Trophoblast cell (in vitro differentiated cells and primary cell): ENCODE data around the gene FHIT.

Experiments used
- DNase-seq, 2 donors: peaks; one replicate each; pipeline ENCODE4 v3.0.0-alpha.2; 2016
- H2AFZ ChIP-seq: 2 replicates; pipeline ENCODE4 v1.6.1; 2013; ENCODE audit warnings: low read length, moderate library complexity, mild to moderate bottlenecking; ENCODE audit not compliant: insufficient read depth, poor library complexity
- H2AK5ac ChIP-seq: 2 replicates; pipeline ENCODE4 v1.6.1; 2013; ENCODE audit warnings: mild to moderate bottlenecking, low read length
- H2BK120ac ChIP-seq: 2 replicates; pipeline ENCODE4 v1.6.1; 2013; ENCODE audit warnings: low read length, mild to moderate bottlenecking, moderate library complexity; ENCODE audit not compliant: insufficient read depth, poor library complexity
- H2BK12ac ChIP-seq: 2 replicates; pipeline ENCODE4 v1.6.1; 2013; ENCODE audit warnings: mild to moderate bottlenecking, low read length, moderate library complexity
- H2BK5ac ChIP-seq: 2 replicates; pipeline ENCODE4 v1.6.1; 2013; ENCODE audit warnings: low read length, low read depth, moderate library complexity, mild to moderate bottlenecking; ENCODE audit not compliant: poor library complexity
- H3K14ac ChIP-seq: 2 replicates; pipeline ENCODE4 v1.6.1; 2013; ENCODE audit warnings: mild to moderate bottlenecking, low read length
- H3K18ac ChIP-seq: 2 replicates; pipeline ENCODE4 v1.6.1; 2013; ENCODE audit warnings: mild to moderate bottlenecking, low read length
- H3K23ac ChIP-seq: 2 replicates; pipeline ENCODE4 v1.6.1; 2013; ENCODE audit warnings: low read length
- H3K27ac ChIP-seq: 2 replicates; pipeline ENCODE4 v1.5.1; 2013; ENCODE audit warnings: low read depth, mild to moderate bottlenecking, inconsistent platforms, low read length, moderate library complexity
- H3K27me3 ChIP-seq: 2 replicates; pipeline ENCODE4 v1.6.1; 2013; ENCODE audit warnings: inconsistent platforms, mild to moderate bottlenecking, low read length, moderate library complexity; ENCODE audit not compliant: insufficient read depth
- H3K36me3 ChIP-seq, 2 experiments: 1 replicate in 1 of 2; 2 replicates in 1 of 2; pipeline ENCODE4 v1.6.1; 2013; ENCODE audit warnings: low read length in 2 of 2, mild to moderate bottlenecking in 2 of 2, moderate library complexity in 1 of 2; ENCODE audit not compliant: insufficient read depth in 2 of 2, control insufficient read depth in 1 of 2
- H3K4ac ChIP-seq: 2 replicates; pipeline ENCODE4 v1.6.1; 2013; ENCODE audit warnings: low read depth, mild to moderate bottlenecking, low read length, moderate library complexity
- H3K4me1 ChIP-seq, 2 experiments: 1 replicate in 1 of 2; 2 replicates in 1 of 2; pipeline ENCODE4 v1.6.1; 2013; ENCODE audit warnings: low read length in 2 of 2, mild to moderate bottlenecking in 2 of 2, moderate library complexity in 1 of 2; ENCODE audit not compliant: insufficient read depth in 2 of 2, control insufficient read depth in 1 of 2
- H3K4me2 ChIP-seq: 2 replicates; pipeline ENCODE4 v1.6.1; 2013; ENCODE audit warnings: inconsistent platforms, mild to moderate bottlenecking, low read length, moderate library complexity
- H3K4me3 ChIP-seq: 2 replicates; pipeline ENCODE4 v1.5.1; 2013; ENCODE audit warnings: mild to moderate bottlenecking, low read depth, low read length, inconsistent platforms
- H3K79me1 ChIP-seq: one replicate; pipeline ENCODE4 v1.6.1; 2013; ENCODE audit warnings: low read length
- H3K79me2 ChIP-seq: 2 replicates; pipeline ENCODE4 v1.6.1; 2013; ENCODE audit warnings: low read length, mild to moderate bottlenecking; ENCODE audit not compliant: control insufficient read depth, insufficient read depth, poor library complexity
- H3K9ac ChIP-seq: 2 replicates; pipeline ENCODE4 v1.6.1; 2013; ENCODE audit warnings: mild to moderate bottlenecking, low read length
- H3K9me3 ChIP-seq: 2 replicates; pipeline ENCODE4 v1.6.1; 2013; ENCODE audit warnings: low read depth, mild to moderate bottlenecking, control low read depth, inconsistent platforms, low read length; ENCODE audit not compliant: insufficient read depth
- H4K12ac ChIP-seq: 2 replicates; pipeline ENCODE4 v1.6.1; 2013; ENCODE audit warnings: low read depth, mild to moderate bottlenecking, low read length, moderate library complexity
- H4K8ac ChIP-seq: 2 replicates; pipeline ENCODE4 v1.6.1; 2013; ENCODE audit warnings: low read depth, mild to moderate bottlenecking, low read length, moderate library complexity
- H4K91ac ChIP-seq: one replicate; pipeline ENCODE4 v1.6.1; 2013; ENCODE audit warnings: low read depth, mild to moderate bottlenecking, low read length, moderate library complexity
- WGBS: extraction: QIAGEN DNeasy Blood & Tissue Kit; methylation state at CpG from one replicate; pipeline ENCODE4 v1.1.7; 2013; ENCODE audit warnings: missing lambda C conversion rate; ENCODE audit not compliant: insufficient read length, insufficient coverage; ENCODE audit errors: extremely low coverage; 5-methylcytosine and 5-hydroxymethylcytosine counted together

The FHIT gene

DNA sequence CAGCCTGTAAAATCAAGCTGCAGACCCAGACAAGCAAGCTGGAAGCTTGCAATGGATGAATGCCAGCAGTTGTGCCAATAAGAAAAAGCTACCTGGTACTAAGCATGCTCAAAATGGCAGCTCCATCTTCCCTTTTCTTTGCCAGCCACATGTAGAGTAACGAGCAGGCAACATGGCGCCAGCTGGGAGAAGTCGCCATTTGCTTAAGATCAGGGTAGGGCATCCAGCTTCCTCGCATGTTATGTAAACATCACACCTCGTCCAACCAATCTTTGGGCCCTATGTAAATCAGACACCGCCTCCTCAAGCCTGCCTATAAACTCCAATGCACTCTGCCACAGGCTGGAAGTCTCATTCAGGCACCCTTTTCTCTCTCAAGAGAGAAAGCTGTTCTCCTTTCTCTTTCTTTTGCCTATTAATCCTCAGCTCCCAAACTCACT lies 973.9 kb downstream of the FHIT start:
- no peak overlapping the region for H2BK5ac ChIP-seq
- no peaks in the 10 kb centered on the region for H3K9me3 ChIP-seq
- H3K4me2 ChIP-seq: no peak overlapping the region
- H3K4ac ChIP-seq: no peak overlapping the region
- H3K9ac ChIP-seq: no peak overlapping the region
- no peaks in the 10 kb centered on the region for H3K36me3 ChIP-seq
- no CpG with 5 or more reads among the region's 6 CpGs for WGBS
- no peak overlapping the region for H2AK5ac ChIP-seq
- no peak overlapping the region for H3K14ac ChIP-seq
- H2BK120ac ChIP-seq: no peak overlapping the region
- no peak overlapping the region for H4K12ac ChIP-seq
- no peak overlapping the region for H2AFZ ChIP-seq
- H3K79me1 ChIP-seq: no peaks in the 10 kb centered on the region
- DNase-seq: no peak
- H4K91ac ChIP-seq: no peak overlapping the region
- no peaks in the 10 kb centered on the region for H3K4me1 ChIP-seq
- no peak overlapping the region for H2BK12ac ChIP-seq
- H3K23ac ChIP-seq: no peak overlapping the region
- no peaks in the 10 kb centered on the region for H3K79me2 ChIP-seq
- no peak overlapping the region for H4K8ac ChIP-seq
- no peak overlapping the region for H3K4me3 ChIP-seq
- no peaks in the 10 kb centered on the region for H3K27me3 ChIP-seq
- no peak overlapping the region for H3K18ac ChIP-seq
- H3K27ac ChIP-seq: no peak overlapping the region

DNA sequence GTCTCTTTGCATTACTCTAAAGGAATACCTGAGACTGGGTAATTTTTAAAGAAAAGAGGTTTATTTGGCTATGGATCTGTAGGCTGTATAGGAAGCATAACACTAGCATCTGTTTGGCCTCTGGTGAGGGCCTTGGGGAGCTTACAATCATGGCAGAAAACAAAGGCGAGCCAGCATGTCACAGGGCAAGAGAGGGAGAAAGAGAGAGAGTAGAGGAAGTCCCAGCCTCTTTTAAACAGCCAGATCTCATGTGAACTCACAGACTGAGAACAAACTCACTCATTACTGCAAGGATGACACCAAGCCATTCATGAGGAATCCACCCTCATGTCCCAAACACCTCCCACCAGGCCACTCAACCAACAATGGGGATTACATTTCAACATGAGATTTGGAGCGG lies 974.6 kb downstream of the FHIT start:
- Histone ChIP-seq H4K8ac (no peak overlapping the region), H3K4me1 (no peaks in the 10 kb centered on the region), H4K91ac (no peak overlapping the region), H3K79me1 (no peaks in the 10 kb centered on the region), H3K18ac (no peak overlapping the region), H3K36me3 (no peaks in the 10 kb centered on the region), H3K9me3 (no peaks in the 10 kb centered on the region), H2BK12ac (no peak overlapping the region), H3K27ac (no peak overlapping the region), H3K14ac (no peak overlapping the region), H4K12ac (no peak overlapping the region), H2BK120ac (no peak overlapping the region), H3K79me2 (no peaks in the 10 kb centered on the region), H3K27me3 (no peaks in the 10 kb centered on the region), H2AFZ (no peak overlapping the region), H2BK5ac (no peak overlapping the region), H3K9ac (no peak overlapping the region), H3K4ac (no peak overlapping the region), H3K4me3 (no peak overlapping the region), H3K4me2 (no peak overlapping the region), H2AK5ac (no peak overlapping the region), H3K23ac (no peak overlapping the region)
- DNase-seq: no peak
- no CpG with 5 or more reads among the region's 2 CpGs for WGBS

DNA sequence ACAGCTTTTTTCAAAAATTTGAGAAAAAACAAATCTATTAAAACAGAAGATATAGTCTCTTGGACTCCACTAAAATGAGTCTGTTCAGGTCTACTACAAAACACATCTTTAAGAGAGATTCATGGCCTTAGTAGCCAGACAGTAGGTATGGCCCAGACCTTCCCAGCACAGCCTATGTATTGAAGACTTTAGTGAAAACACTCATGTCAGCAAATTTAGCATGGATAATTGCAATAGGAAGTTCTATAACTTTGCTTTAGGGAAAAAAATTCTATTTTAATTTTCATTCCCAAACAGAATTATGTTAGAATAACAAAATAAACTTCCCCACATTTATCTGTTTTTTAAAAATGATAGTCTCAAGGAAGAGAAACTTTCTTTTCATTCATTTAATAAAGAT lies 976.6 kb downstream of the FHIT start:
- Histone ChIP-seq H3K14ac (no peak overlapping the region), H4K12ac (no peak overlapping the region), H2BK120ac (no peak overlapping the region), H3K27ac (no peak overlapping the region), H4K91ac (no peak overlapping the region), H3K27me3 (no peaks in the 10 kb centered on the region), H3K23ac (no peak overlapping the region), H2BK12ac (no peak overlapping the region), H3K4me1 (no peaks in the 10 kb centered on the region), H3K9ac (no peak overlapping the region), H3K79me1 (no peaks in the 10 kb centered on the region), H3K79me2 (no peaks in the 10 kb centered on the region), H2AFZ (no peak overlapping the region), H3K18ac (no peak overlapping the region), H3K4ac (no peak overlapping the region), H4K8ac (no peak overlapping the region), H3K4me3 (no peak overlapping the region), H3K36me3 (no peaks in the 10 kb centered on the region), H3K4me2 (no peak overlapping the region), H3K9me3 (no peaks in the 10 kb centered on the region), H2BK5ac (no peak overlapping the region), H2AK5ac (no peak overlapping the region)
- no peak for DNase-seq

DNA sequence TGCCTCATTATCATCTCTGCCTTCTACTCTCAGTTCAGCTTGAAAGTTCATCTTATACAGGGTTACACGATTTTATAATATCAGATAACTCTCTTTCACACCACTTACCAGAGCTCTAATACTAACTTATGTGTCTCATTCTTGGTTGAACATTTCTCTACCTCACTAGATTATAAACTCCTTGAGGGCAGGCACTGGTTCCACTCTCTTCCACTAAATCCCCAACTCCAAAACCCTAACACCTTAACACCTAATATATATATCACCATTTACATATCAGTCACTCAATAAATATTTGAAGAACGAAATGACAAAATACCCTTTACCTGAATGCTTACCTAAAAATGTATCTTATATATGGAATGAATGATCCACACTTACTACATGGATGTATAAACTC lies 977.2 kb downstream of the FHIT start:
- Histone ChIP-seq H2AK5ac (no peak overlapping the region), H3K27ac (no peak overlapping the region), H3K4ac (no peak overlapping the region), H3K4me3 (no peak overlapping the region), H4K8ac (no peak overlapping the region), H2BK12ac (no peak overlapping the region), H3K27me3 (no peaks in the 10 kb centered on the region), H3K4me1 (no peaks in the 10 kb centered on the region), H3K9ac (no peak overlapping the region), H3K79me1 (no peaks in the 10 kb centered on the region), H3K18ac (no peak overlapping the region), H4K12ac (no peak overlapping the region), H4K91ac (no peak overlapping the region), H2BK120ac (no peak overlapping the region), H3K14ac (no peak overlapping the region), H2BK5ac (no peak overlapping the region), H3K9me3 (no peaks in the 10 kb centered on the region), H3K23ac (no peak overlapping the region), H3K79me2 (no peaks in the 10 kb centered on the region), H3K36me3 (no peaks in the 10 kb centered on the region), H2AFZ (no peak overlapping the region), H3K4me2 (no peak overlapping the region)
- WGBS: 100% methylated on average over 1 of the region's 2 CpGs
- DNase-seq: no peak
